HG03342 (cell line): Measurements from ENCODE around the gene SH3D21.
A peak's percentile ranks its signal among the peaks of the same experiment; 100 is the strongest.

ENCODE experiments used
- ATAC-seq: cut with Tn5 transposase; IDR thresholded peaks from one replicate; pipeline ENCODE4 v1.9.1; 2021; ENCODE audit warnings: mild to moderate bottlenecking, moderate library complexity; ENCODE audit not compliant: unreplicated experiment

The SH3D21 gene

GRCh38 chr1:36303244-36303643 is 2.9 kb upstream of the SH3D21 start:
- no peak for ATAC-seq

DNA sequence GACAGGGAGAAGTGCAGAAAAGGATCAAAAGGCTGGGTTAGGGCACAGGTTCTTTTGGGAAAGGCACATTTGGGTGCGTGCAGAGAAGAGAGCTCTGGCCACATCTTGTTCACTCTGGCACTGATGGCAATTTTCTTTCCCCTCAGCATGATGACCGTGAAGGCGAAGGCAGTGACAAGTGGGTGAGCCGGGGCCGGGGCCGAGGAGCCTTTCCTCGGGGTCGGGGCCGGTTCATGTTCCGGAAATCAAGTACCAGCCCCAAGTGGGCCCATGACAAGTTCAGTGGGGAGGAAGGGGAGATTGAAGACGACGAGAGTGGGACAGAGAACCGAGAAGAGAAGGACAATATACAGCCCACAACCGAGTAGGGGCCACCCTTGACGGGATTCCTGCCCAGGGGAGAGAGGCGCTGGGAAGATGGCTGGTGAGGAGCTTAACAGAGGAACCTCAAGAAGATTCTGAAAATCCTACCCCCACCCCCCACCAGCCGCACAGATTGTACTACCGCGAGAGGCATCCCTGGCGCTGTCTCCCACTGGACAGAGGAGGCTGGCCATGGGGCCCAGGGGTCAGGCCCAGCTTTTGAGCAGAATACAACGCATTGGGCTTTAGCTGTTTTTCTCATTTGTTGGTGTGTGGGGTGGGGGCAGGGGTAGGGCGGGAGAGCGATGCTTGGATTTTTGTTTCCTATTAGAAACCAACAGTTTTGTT is 2.4 kb upstream of the SH3D21 start:
- no peak for ATAC-seq

GRCh38 chr1:36304521-36304920 is 1.6 kb upstream of the SH3D21 start:
- no peak for ATAC-seq

DNA sequence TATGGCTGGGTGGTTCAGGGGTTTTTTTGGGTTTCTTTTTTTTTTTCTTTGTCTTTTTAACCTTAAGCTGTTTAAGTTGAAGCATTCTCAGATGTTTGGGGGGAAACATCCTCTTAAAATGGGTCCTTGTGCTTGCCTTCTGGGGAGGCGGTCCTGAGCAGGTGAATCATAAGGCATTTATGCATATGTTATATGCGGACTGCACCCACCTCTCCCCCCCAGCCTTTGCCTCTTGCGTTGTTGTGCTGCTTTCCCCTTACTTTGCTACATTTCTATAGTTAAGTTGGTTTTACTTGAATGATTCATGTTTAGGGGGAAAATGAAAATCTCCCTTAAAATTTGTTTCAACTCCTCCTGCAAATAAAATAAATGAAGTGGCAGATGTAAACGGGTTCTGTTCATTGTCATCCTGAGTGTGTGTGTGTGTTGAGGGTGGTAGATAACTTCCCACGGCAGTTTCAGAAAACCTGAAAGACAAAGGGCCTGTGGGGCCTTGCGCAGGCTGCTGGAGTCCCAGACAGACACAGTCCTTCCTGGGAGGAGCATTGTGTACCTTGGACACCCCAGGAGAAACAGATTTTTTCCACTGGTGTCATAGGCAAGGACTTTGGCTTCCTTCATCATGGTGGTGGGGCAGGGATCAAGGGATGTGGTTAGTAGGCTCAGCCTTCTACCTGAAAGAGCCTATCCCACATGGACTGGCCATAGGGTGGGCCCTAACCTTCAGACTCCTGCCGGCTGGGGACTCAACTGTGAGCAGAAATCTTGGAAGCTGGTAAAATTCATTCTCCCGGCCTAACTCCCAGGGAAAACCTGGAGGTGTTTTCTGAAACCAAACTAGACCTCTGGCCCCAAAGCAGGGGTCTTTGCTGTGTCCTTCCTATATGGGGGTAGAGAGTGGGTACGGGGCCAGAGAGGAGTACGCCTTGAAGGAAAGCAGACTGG is 926 bp upstream of the SH3D21 start:
- no peak for ATAC-seq

GRCh38 chr1:36305915-36306209 is 306 bp upstream of the SH3D21 start:
- no peak for ATAC-seq

DNA sequence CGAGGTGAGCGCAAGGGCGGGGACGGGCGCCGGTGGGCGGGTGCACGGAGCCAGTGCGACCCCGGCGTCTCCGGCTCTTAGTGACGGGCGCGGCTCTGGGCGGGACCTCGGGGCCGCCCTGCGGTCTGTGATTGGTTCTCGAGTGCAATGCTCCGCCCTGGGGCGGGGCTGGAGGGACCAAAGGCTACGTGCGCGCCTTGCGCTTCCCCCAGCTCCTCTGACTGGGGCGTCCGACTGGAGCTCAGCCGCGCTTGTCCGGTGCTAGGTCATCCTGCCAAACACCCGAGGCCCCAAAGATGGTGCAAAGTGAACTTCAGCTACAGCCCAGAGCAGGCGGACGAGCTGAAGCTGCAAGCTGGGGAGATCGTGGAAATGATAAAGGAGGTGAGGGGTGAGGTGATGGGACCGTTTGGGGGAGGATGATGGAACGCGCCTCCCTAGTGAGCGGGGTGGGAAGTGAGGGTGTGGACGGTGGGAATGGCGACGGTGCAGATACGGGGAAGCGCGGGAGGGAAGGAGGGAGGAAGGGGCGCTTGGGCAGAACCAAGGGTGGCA is 811 bp downstream of the SH3D21 start:
- peak; percentile 97 for ATAC-seq

GRCh38 chr1:36307601-36308330 is 1.6 kb downstream of the SH3D21 start:
- ATAC-seq: no peak

DNA sequence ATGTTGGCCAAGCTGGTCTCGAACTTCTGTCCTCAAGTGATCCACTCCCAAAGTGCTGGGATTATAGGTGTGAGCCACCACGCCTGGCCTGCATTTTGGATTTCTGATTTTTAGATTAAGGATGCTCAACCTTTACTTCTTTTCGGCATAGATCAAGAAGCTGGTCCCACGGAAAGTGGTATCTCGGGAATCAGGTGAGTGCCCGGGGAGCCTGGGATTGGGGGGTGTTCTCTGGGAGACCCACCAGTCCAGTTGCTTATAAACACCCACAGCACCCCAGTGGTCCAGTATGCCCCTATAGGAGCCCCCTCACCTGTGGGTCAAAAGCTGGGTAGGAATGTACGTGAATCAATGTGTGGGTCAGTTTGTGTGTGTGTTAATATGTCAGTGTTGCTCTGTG is 3.2 kb downstream of the SH3D21 start:
- no peak for ATAC-seq

GRCh38 chr1:36320291-36320761 is 14.2 kb downstream of the SH3D21 start:
- no peak for ATAC-seq

- ATAC-seq: no peak
These were observed 14.6 kb downstream of the SH3D21 start for GRCh38 chr1:36320767-36321118.

- no peak for ATAC-seq
These were observed 15.2 kb downstream of the SH3D21 start for GRCh38 chr1:36321119-36321951.

GRCh38 chr1:36322041-36322785 is 16.0 kb downstream of the SH3D21 start:
- no peak for ATAC-seq

- no peak for ATAC-seq
These were observed 16.8 kb downstream of the SH3D21 start for GRCh38 chr1:36322786-36323635.

GRCh38 chr1:36323636-36324352 is 17.6 kb downstream of the SH3D21 start, which contains the start of gene EVA1B:
Gene EVA1B (minus strand): TSS chr1:36323645. CDS start chr1:36323037, 608 bp downstream.
- ATAC-seq: no peak

DNA sequence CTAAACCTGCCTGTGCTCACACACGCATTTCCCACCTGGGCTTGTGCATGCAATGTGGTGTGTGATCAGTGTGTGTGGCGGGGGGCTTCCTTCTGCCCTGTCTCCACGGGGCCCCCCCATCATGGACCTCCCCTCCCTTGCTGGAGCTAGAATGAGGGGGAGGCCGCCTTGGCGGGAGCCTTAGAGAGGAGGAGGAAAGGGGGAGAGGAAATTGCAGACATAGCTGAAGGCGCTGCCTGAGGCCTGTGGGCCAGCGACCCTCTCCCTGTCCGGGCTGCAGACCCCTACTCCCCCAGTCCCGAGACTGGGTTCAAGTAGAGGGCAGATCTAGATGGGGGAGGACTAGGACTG is 18.2 kb downstream of the SH3D21 start:
- ATAC-seq: no peak

GRCh38 chr1:36326499-36326898 is 20.3 kb downstream of the SH3D21 start:
- ATAC-seq: no peak

- ATAC-seq: no peak
These were observed 21.4 kb downstream of the SH3D21 start for GRCh38 chr1:36327421-36328087.

- no peak for ATAC-seq
These were observed 21.9 kb downstream of the SH3D21 start for GRCh38 chr1:36328088-36328480.
